Measurements from ENCODE around the gene COMMD4. TPM values are rescaled to one million over a fixed set of nuclear protein-coding genes. Genes with fewer than 3 reads are reported as not detected.

COMMD4 gene
- total and polyA plus RNA-seq, 2 donors = 99.0 to 106 TPM

- no peaks in the 10 kb centered on the region for H3K9me3 ChIP-seq (ENCODE audit: control insufficient read depth in 2 of 2, insufficient read depth in 1 of 2, low read length in 1 of 2)
- DNase-seq (ENCODE audit: low read depth in 6 of 9, low spot score in 9 of 9) = no peak
- no peak overlapping the region for H3K4me3 ChIP-seq (ENCODE audit: low read length in 2 of 2)
- WGBS = 97% methylated on average over 6 of the region's 6 CpGs
- H3K27ac ChIP-seq (ENCODE audit: low read depth in 1 of 2, low read length in 1 of 2) = no peak overlapping the region
- peaks cover 0 to 14% of the 10 kb centered on the region in 2 donors for H3K4me1 ChIP-seq (ENCODE audit: control insufficient read depth in 2 of 2, insufficient read depth in 2 of 2, low read length in 2 of 2)
- H3K36me3 ChIP-seq (ENCODE audit: control insufficient read depth in 2 of 2, insufficient read depth in 2 of 2, low read length in 1 of 2) = peaks cover 49% of the 10 kb centered on the region in 2 donors
- no peaks in the 10 kb centered on the region for H3K27me3 ChIP-seq (ENCODE audit: control insufficient read depth in 2 of 2, insufficient read depth in 1 of 2, low read length in 1 of 2)
These were observed 29.0 kb downstream of the COMMD4 start for GRCh38 chr15:75364881-75365280.

GRCh38 chr15:75366163-75366562 lies 30.3 kb downstream of the COMMD4 start:
- no peaks in the 10 kb centered on the region for H3K27me3 ChIP-seq (ENCODE audit: control insufficient read depth in 2 of 2, insufficient read depth in 1 of 2, low read length in 1 of 2)
- 98% methylated on average over 3 of the region's 3 CpGs for WGBS
- peaks cover 41 to 45% of the 10 kb centered on the region in 2 donors for H3K36me3 ChIP-seq (ENCODE audit: control insufficient read depth in 2 of 2, insufficient read depth in 2 of 2, low read length in 1 of 2)
- H3K4me3 ChIP-seq (ENCODE audit: low read length in 2 of 2) = no peak overlapping the region
- no peak for DNase-seq (ENCODE audit: low read depth in 6 of 9, low spot score in 9 of 9)
- H3K4me1 ChIP-seq (ENCODE audit: control insufficient read depth in 2 of 2, insufficient read depth in 2 of 2, low read length in 2 of 2) = peaks cover 0 to 14% of the 10 kb centered on the region in 2 donors
- H3K27ac ChIP-seq (ENCODE audit: low read depth in 1 of 2, low read length in 1 of 2) = no peak overlapping the region
- no peaks in the 10 kb centered on the region for H3K9me3 ChIP-seq (ENCODE audit: control insufficient read depth in 2 of 2, insufficient read depth in 1 of 2, low read length in 1 of 2)

- H3K4me3 ChIP-seq (ENCODE audit: low read length in 2 of 2) = no peak overlapping the region
- H3K9me3 ChIP-seq (ENCODE audit: control insufficient read depth in 2 of 2, insufficient read depth in 1 of 2, low read length in 1 of 2) = no peaks in the 10 kb centered on the region
- peaks cover 0 to 14% of the 10 kb centered on the region in 2 donors for H3K4me1 ChIP-seq (ENCODE audit: control insufficient read depth in 2 of 2, insufficient read depth in 2 of 2, low read length in 2 of 2)
- H3K27ac ChIP-seq (ENCODE audit: low read depth in 1 of 2, low read length in 1 of 2) = no peak overlapping the region
- H3K36me3 ChIP-seq (ENCODE audit: control insufficient read depth in 2 of 2, insufficient read depth in 2 of 2, low read length in 1 of 2) = peaks cover 41 to 50% of the 10 kb centered on the region in 2 donors
- no peak for DNase-seq (ENCODE audit: low read depth in 6 of 9, low spot score in 9 of 9)
- H3K27me3 ChIP-seq (ENCODE audit: control insufficient read depth in 2 of 2, insufficient read depth in 1 of 2, low read length in 1 of 2) = no peaks in the 10 kb centered on the region
These were observed 31.1 kb downstream of the COMMD4 start for GRCh38 chr15:75367006-75367405.

GRCh38 chr15:75367406-75367912 lies 31.6 kb downstream of the COMMD4 start:
- Histone ChIP-seq H3K27ac (ENCODE audit: low read depth in 1 of 2, low read length in 1 of 2) (peak overlapping the region; percentile 96 to 97), H3K9me3 (ENCODE audit: control insufficient read depth in 2 of 2, insufficient read depth in 1 of 2, low read length in 1 of 2) (no peaks in the 10 kb centered on the region), H3K36me3 (ENCODE audit: control insufficient read depth in 2 of 2, insufficient read depth in 2 of 2, low read length in 1 of 2) (peaks cover 39 to 51% of the 10 kb centered on the region in 2 donors), H3K4me1 (ENCODE audit: control insufficient read depth in 2 of 2, insufficient read depth in 2 of 2, low read length in 2 of 2) (peaks cover 0 to 14% of the 10 kb centered on the region in 2 donors), H3K4me3 (ENCODE audit: low read length in 2 of 2) (peak overlapping the region; percentile 83 to 85), H3K27me3 (ENCODE audit: control insufficient read depth in 2 of 2, insufficient read depth in 1 of 2, low read length in 1 of 2) (no peaks in the 10 kb centered on the region)
- WGBS = 60% methylated on average over 7 of the region's 7 CpGs
- DNase-seq (ENCODE audit: low read depth in 6 of 9, low spot score in 9 of 9) = no peak

GRCh38 chr15:75367913-75368688 lies 32.2 kb downstream of the COMMD4 start, which contains the start of gene MAN2C1:
Gene MAN2C1, minus strand, starts transcription at chr15:75368607. Its CDS starts 24 bp downstream, at chr15:75368583.
- Histone ChIP-seq H3K36me3 (ENCODE audit: control insufficient read depth in 2 of 2, insufficient read depth in 2 of 2, low read length in 1 of 2) (peaks cover 43 to 55% of the 10 kb centered on the region in 2 donors), H3K4me3 (ENCODE audit: low read length in 2 of 2) (peak within 1 kb of the TSS; percentile 83 to 85), H3K27ac (ENCODE audit: low read depth in 1 of 2, low read length in 1 of 2) (peak within 1 kb of the TSS; percentile 96 to 97), H3K27me3 (ENCODE audit: control insufficient read depth in 2 of 2, insufficient read depth in 1 of 2, low read length in 1 of 2) (no peaks in the 10 kb centered on the region), H3K9me3 (ENCODE audit: control insufficient read depth in 2 of 2, insufficient read depth in 1 of 2, low read length in 1 of 2) (no peaks in the 10 kb centered on the region), H3K4me1 (ENCODE audit: control insufficient read depth in 2 of 2, insufficient read depth in 2 of 2, low read length in 2 of 2) (peaks cover 0 to 14% of the 10 kb centered on the region in 2 donors)
- peak; percentile 87 to 95 (median 91) for DNase-seq (ENCODE audit: low read depth in 6 of 9, low spot score in 9 of 9)
- under 1% methylated on average over 67 of the region's 67 CpGs for WGBS

GRCh38 chr15:75368689-75369239 lies 32.9 kb downstream of the COMMD4 start:
- H3K27ac ChIP-seq (ENCODE audit: low read depth in 1 of 2, low read length in 1 of 2) = peak overlapping the region; percentile 96 to 97
- peaks cover 0 to 14% of the 10 kb centered on the region in 2 donors for H3K4me1 ChIP-seq (ENCODE audit: control insufficient read depth in 2 of 2, insufficient read depth in 2 of 2, low read length in 2 of 2)
- H3K27me3 ChIP-seq (ENCODE audit: control insufficient read depth in 2 of 2, insufficient read depth in 1 of 2, low read length in 1 of 2) = no peaks in the 10 kb centered on the region
- DNase-seq (ENCODE audit: low read depth in 6 of 9, low spot score in 9 of 9) = no peak
- H3K9me3 ChIP-seq (ENCODE audit: control insufficient read depth in 2 of 2, insufficient read depth in 1 of 2, low read length in 1 of 2) = no peaks in the 10 kb centered on the region
- WGBS = 10% methylated on average over 23 of the region's 23 CpGs
- H3K36me3 ChIP-seq (ENCODE audit: control insufficient read depth in 2 of 2, insufficient read depth in 2 of 2, low read length in 1 of 2) = peaks cover 47 to 60% of the 10 kb centered on the region in 2 donors
- H3K4me3 ChIP-seq (ENCODE audit: low read length in 2 of 2) = peak overlapping the region; percentile 83 to 85

- DNase-seq (ENCODE audit: low read depth in 6 of 9, low spot score in 9 of 9) = no peak
- Histone ChIP-seq H3K4me1 (ENCODE audit: control insufficient read depth in 2 of 2, insufficient read depth in 2 of 2, low read length in 2 of 2) (peaks cover 0 to 14% of the 10 kb centered on the region in 2 donors), H3K4me3 (ENCODE audit: low read length in 2 of 2) (no peak overlapping the region), H3K27me3 (ENCODE audit: control insufficient read depth in 2 of 2, insufficient read depth in 1 of 2, low read length in 1 of 2) (no peaks in the 10 kb centered on the region), H3K27ac (ENCODE audit: low read depth in 1 of 2, low read length in 1 of 2) (no peak overlapping the region), H3K9me3 (ENCODE audit: control insufficient read depth in 2 of 2, insufficient read depth in 1 of 2, low read length in 1 of 2) (no peaks in the 10 kb centered on the region), H3K36me3 (ENCODE audit: control insufficient read depth in 2 of 2, insufficient read depth in 2 of 2, low read length in 1 of 2) (peaks cover 48 to 60% of the 10 kb centered on the region in 2 donors)
- WGBS = 98% methylated on average over 7 of the region's 7 CpGs
These were observed 34.2 kb downstream of the COMMD4 start for GRCh38 chr15:75369897-75370581.

- no peak for DNase-seq (ENCODE audit: low read depth in 6 of 9, low spot score in 9 of 9)
- Histone ChIP-seq H3K36me3 (ENCODE audit: control insufficient read depth in 2 of 2, insufficient read depth in 2 of 2, low read length in 1 of 2) (peaks cover 53 to 62% of the 10 kb centered on the region in 2 donors), H3K4me3 (ENCODE audit: low read length in 2 of 2) (no peak overlapping the region), H3K4me1 (ENCODE audit: control insufficient read depth in 2 of 2, insufficient read depth in 2 of 2, low read length in 2 of 2) (peaks cover 0 to 14% of the 10 kb centered on the region in 2 donors), H3K27me3 (ENCODE audit: control insufficient read depth in 2 of 2, insufficient read depth in 1 of 2, low read length in 1 of 2) (no peaks in the 10 kb centered on the region), H3K27ac (ENCODE audit: low read depth in 1 of 2, low read length in 1 of 2) (no peak overlapping the region), H3K9me3 (ENCODE audit: control insufficient read depth in 2 of 2, insufficient read depth in 1 of 2, low read length in 1 of 2) (no peaks in the 10 kb centered on the region)
- WGBS = 98% methylated on average over 1 of the region's 1 CpG
These were observed 35.6 kb downstream of the COMMD4 start for GRCh38 chr15:75371486-75371885.
